COLO829 (cell line): ENCODE data around the gene LPCAT3.

Source experiments
- DNase-seq: peaks from one replicate; pipeline ENCODE4 v3.0.0; 2012; ENCODE audit warnings: low spot score

The LPCAT3 gene

DNA sequence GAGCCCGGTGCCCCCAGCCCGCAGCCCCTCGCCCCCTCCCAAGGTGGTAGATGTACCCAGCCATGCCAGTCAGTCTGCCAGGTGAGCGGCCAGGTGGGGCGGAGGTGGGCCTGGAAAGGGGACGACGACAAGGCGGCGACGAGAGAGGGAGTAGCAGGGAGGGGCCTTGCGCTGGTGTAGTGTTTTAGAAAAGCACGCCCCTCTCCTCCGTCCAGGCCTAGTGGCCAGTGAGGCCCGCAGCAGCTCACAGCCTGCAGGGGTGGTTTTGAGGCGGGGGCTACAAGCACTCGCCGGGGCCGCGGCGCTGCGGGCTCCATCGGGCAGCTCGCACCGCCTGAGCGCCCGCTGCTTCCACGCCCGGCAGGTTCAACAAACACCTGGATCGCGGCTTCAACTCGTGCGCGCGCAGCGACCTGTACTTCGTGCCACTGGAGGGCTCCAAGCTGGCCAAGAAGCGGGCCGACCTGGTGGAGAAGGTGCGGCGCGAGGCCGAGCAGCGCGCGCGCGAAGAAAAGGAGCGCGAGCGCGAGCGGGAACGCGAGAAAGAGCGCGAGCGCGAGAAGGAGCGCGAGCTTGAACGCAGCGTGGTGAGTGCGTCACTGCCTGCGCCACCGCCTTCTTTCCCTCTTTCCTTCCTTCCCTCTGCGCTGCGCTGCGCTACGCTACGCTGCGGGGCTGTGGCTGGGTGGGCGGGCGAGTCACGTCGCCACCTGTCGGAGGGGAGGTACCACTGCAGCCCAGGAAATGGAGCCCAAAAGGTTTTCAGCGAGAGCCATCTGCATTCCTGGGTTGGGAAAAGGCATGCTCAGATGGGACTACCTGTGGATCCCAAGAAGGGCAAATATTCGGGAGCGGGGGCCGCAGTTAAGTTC is 80.6 kb downstream of the LPCAT3 start:
- DNase-seq: peak; percentile 81

DNA sequence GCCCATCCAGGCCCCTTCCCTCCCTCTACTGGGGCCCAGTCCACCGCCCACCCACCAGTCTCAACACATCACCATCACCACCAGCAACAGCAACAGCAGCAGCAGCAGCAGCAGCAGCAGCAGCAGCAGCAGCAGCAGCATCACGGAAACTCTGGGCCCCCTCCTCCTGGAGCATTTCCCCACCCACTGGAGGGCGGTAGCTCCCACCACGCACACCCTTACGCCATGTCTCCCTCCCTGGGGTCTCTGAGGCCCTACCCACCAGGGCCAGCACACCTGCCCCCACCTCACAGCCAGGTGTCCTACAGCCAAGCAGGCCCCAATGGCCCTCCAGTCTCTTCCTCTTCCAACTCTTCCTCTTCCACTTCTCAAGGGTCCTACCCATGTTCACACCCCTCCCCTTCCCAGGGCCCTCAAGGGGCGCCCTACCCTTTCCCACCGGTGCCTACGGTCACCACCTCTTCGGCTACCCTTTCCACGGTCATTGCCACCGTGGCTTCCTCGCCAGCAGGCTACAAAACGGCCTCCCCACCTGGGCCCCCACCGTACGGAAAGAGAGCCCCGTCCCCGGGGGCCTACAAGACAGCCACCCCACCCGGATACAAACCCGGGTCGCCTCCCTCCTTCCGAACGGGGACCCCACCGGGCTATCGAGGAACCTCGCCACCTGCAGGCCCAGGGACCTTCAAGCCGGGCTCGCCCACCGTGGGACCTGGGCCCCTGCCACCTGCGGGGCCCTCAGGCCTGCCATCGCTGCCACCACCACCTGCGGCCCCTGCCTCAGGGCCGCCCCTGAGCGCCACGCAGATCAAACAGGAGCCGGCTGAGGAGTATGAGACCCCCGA is 81.4 kb downstream of the LPCAT3 start:
- no peak for DNase-seq

DNA sequence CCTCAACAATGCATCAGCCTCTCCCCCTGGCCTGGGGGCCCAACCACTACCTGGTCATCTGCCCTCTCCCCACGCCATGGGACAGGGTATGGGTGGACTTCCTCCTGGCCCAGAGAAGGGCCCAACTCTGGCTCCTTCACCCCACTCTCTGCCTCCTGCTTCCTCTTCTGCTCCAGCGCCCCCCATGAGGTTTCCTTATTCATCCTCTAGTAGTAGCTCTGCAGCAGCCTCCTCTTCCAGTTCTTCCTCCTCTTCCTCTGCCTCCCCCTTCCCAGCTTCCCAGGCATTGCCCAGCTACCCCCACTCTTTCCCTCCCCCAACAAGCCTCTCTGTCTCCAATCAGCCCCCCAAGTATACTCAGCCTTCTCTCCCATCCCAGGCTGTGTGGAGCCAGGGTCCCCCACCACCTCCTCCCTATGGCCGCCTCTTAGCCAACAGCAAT is 82.1 kb downstream of the LPCAT3 start:
- DNase-seq: no peak

DNA sequence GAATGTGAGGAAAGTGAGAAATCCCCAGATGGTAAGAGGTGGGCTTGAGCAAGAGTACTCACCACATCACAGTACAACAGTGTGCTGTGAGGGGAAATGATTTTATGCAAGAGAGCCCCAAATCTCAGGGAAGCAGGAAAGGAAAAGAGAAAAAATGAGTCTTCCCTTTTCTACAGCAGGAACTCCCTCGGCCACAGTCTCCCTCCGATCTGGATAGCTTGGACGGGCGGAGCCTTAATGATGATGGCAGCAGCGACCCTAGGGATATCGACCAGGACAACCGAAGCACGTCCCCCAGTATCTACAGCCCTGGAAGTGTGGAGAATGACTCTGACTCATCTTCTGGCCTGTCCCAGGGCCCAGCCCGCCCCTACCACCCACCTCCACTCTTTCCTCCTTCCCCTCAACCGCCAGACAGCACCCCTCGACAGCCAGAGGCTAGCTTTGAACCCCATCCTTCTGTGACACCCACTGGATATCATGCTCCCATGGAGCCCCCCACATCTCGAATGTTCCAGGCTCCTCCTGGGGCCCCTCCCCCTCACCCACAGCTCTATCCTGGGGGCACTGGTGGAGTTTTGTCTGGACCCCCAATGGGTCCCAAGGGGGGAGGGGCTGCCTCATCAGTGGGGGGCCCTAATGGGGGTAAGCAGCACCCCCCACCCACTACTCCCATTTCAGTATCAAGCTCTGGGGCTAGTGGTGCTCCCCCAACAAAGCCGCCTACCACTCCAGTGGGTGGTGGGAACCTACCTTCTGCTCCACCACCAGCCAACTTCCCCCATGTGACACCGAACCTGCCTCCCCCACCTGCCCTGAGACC is 82.7 kb downstream of the LPCAT3 start:
- DNase-seq: no peak

DNA sequence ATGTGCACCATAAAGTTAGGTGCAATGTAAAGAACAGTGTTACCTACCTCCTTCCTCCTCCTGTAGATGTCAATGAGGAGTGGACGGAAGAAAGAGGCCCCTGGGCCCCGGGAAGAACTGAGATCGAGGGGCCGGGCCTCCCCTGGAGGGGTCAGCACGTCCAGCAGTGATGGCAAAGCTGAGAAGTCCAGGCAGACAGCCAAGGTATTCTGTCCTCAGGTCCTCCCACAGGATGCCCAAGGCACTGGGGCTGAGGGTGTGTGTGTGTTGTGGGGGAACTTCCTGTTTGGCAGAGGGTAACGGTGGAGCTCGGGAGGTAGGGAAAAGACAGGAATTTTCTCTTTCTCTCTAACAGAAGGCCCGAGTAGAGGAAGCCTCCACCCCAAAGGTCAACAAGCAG is 84.2 kb downstream of the LPCAT3 start:
- DNase-seq: no peak

DNA sequence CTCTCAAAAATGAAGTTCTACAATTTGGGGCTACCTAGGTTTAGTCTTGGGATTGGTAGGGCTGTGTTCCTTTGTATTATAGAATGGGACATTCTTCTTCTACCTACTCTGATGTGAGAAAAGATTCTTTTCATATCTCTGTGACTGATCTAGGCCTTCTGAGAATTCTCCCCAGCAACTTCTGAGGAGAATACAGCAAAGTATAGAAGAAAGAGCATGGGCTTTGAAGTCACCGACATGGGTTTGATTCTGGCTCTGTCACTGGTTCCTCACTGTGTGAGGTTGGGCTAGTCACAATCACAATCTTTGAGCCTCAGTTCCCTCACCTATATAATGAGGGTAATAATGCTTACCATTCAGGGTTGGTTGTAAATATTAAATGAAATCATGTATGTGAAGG is 85.5 kb downstream of the LPCAT3 start:
- no peak for DNase-seq

DNA sequence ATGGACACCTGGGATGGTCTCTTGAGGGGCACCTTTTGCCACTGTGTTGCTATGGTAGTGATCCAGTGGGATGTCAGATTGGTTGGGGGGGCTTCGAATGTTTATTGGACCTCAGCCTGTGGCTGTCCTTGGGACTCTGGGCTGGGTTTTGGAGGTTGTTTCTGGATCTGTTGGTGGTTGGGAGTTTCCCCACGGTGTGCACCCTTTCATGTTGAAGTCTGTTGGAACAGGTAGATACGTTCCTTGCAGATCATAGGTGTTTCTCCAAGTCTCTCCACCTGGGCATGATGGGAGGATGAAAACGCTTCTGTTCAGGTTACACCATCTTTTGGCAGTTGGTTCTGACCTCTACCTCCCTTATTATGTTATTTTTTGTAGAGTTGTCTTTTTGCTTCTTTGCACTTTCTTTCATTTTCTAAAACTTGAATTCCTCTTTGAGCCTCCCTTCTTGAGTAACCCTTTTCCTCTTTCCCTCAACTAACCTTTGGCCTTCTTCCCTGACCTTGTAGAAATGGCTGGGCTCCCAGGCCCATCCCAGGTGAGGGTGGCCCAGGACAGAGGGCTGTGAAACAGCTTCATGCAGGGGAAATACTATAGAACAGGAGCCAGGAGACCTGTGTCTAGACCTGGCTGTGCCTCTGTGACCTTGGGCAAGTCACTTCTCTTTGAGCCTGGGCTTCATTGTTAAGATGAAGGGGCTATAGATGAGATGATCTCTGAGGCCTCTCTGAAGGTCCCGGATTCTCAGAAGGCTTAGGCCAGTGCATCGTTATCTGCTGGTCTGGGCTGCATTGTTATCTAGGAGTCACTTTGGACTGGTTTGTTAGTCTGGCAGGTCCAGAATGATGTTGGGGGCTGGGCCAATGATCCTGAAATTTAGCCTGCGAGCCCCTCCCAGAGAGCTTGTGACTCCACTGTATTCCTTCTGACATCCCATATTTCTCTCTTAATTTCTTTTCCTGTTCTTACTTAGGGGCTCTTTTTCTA is 88.5 kb downstream of the LPCAT3 start:
- DNase-seq: no peak

DNA sequence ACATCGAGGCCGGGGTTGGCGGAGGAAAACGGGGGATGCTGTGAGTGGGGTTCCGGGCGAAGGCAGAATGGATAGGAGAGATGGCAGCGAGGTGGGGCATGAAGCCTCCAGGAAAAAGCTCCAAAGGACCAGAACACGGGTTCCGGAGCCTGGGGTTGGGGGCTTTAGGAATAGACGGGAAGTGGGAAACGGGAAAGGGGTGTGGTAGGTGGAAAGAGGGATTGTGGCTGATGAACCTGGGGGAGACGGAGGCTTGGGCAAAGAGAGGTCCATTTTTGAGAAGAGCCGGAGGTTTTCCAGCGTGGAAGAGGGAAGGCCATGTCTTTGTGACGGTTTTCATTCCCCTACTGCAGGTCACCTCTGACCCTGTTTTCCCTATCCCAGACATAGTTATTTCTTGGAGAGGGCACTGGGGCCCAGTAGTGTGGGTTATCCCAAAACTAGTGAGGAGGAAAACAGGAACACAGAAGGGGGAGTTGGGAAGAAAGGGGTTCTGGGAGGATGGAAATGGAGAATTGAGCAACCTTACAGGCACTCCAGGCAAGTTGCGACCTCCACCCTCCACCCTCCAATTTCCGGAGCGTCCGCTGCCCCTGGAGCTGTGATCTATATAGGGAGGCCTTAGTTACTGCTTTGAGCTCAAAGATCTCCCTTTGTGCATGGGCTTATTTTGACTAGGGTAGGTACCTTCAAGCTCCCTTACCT is 89.4 kb downstream of the LPCAT3 start:
- DNase-seq: no peak

DNA sequence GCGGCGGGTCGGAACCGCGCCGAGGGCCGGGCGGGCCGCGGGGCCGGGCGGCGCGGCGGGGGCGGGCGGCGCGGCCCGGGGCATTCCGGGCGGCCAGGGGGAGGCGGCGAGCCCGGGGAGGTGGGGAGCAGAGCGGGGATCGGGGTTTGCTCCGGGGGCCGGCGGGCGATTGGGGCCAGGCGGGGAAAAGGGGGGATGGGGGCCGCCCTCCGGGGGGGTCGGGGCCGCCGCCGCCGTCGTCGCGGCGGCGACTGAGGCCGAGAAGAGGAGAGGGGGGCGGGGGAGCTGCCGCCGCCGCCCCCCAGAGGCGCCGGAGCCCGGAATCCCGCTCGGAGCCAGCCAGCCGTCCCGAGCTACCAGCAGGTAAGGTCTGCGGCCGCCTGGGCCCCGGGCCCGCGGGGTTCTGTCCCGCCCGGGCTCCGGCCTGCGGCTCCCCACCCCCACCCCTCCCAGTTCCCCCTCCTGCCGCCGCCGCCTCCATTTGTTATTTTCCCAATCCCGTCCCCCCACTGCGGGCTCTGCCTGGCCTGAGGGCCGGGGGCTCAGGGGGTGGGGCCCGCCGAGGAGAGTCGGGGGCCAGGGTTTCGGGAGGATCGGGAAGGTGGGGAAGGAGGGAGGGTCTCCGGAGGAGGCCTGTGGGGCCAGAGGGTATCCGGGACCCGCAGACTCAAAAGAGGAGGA is 90.1 kb downstream of the LPCAT3 start:
- DNase-seq: no peak

DNA sequence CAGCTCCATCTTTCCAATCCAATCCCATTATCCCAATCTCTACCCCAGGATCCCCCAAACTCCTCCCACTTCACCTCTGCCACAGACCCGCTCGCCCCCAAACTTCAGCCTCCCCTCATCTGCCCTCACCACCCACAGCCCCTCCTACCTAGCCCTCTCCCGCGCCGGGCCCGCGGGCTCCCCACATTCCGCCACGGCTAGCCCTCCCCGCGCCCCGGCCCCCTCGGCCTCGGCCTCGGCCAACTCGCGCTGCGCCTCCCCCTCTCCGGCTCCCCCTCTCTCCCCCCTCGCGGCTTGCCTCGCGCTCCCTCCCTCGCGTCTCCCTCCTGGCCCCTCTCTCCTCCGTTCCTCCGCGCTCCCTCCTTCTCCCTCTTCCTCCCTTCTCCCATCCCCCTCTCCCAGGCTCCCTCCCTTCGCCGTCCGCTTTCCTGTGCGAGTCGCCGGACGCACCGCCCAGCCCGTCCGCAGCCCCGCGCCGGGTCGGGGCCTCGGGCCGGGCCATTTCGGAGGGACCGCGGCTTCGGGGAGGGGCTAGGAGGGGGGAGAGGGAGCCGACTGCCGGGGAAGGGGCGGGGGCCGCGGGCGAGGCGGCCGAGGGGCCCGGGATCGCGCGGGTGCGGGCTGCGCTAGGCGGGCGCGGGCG is 90.8 kb downstream of the LPCAT3 start, which contains the start of gene ATN1:
Gene ATN1, plus strand, starts transcription at position 581 of the 643 bp plus-strand sequence. CDS start 6,043 bp downstream, outside the sequence.
- peak; percentile 45 for DNase-seq
